Upper lobe of left lung (tissue), 6 donors: ENCODE data around the gene PPM1G. TPM values are rescaled to one million over a fixed set of nuclear protein-coding genes. Genes with fewer than 3 reads are reported as not detected.

ENCODE experiments used
- ATAC-seq, 2 donors: fragments of 200-7000 bp; cut with Tn5 transposase; one replicate each; pipeline ENCODE4 v1.9.1; 2022; ENCODE audit warnings: mild to moderate bottlenecking in 2 of 2, moderate library complexity in 2 of 2; ENCODE audit not compliant: low FRiP score in 2 of 2
- DNase-seq, 2 donors: peaks; one replicate each; pipeline ENCODE4 v3.0.0-alpha.2; 2019 to 2020
- H3K27ac ChIP-seq, 4 donors: fragments of 200-600 bp; sonication (generic); one replicate each; pipeline ENCODE4 v1.5.1; 2016 to 2019
- H3K27me3 ChIP-seq, 4 donors: fragments of 200-600 bp; sonication (generic); one replicate each; pipeline ENCODE4 v1.5.1; 2017 to 2019
- H3K36me3 ChIP-seq, 4 donors: fragments of 200-600 bp; sonication (generic); one replicate each; pipeline ENCODE4 v1.5.1; 2016 to 2019
- H3K4me1 ChIP-seq, 4 donors: fragments of 200-600 bp; sonication (generic); one replicate each; pipeline ENCODE4 v1.5.1; 2018 to 2019
- H3K4me3 ChIP-seq, 4 donors: fragments of 200-600 bp; sonication (generic); one replicate each; pipeline ENCODE4 v1.5.1; 2017 to 2019; ENCODE audit warnings: mild to moderate bottlenecking in 2 of 4, moderate library complexity in 1 of 4
- H3K9me3 ChIP-seq, 4 donors: fragments of 200-600 bp; sonication (generic); one replicate each; pipeline ENCODE4 v1.5.1; 2018 to 2019
- CTCF ChIP-seq, 6 experiments: fragments of 450-650 bp in 4 of 6; fragments of 200-600 bp in 2 of 6; sonication (generic) in 2 of 6; IDR thresholded peaks; one replicate each; pipeline ENCODE4 v1.5.1; 2016 to 2019; ENCODE audit warnings: antibody characterized with exemption in 6 of 6
- EP300 ChIP-seq, 4 donors: sonication (generic); formaldehyde crosslinking; IDR thresholded peaks; one replicate each; pipeline ENCODE4 v1.5.1; 2017; ENCODE audit warnings: antibody characterized with exemption in 4 of 4, control low read depth in 2 of 4
- POLR2A ChIP-seq, 4 donors: fragments of 450-650 bp; IDR thresholded peaks; one replicate each; pipeline ENCODE4 v1.5.1; 2016 to 2017; ENCODE audit warnings: antibody characterized with exemption in 4 of 4, mild to moderate bottlenecking in 2 of 4
- POLR2AphosphoS5 ChIP-seq, 2 donors: sonication (generic); formaldehyde crosslinking; IDR thresholded peaks; one replicate each; pipeline ENCODE4 v1.5.1; 2017; ENCODE audit warnings: antibody characterized with exemption in 2 of 2
- WGBS, 2 donors: methylation state at CpG; one replicate each; pipeline ENCODE4 v1.1.5; 2017 to 2018; 5-methylcytosine and 5-hydroxymethylcytosine counted together
- total RNA-seq, 6 donors: library from RNA; depleted of rRNA in 4 of 6; stranded (reverse); fragments of >200 nt in 4 of 6; gene quantifications; one replicate each; pipeline versions ENCODE4 v1.1.0 to v1.2.1, GENCODE V29; 2016 to 2021
- donor health status: DM: no; HTN: no; CAD: no; lungs with moderate emphysema.
- donor health status: DM: no; HTN: yes; CAD: no; lungs with severe emphysema.

PPM1G gene
- total RNA-seq, 6 donors from 2014 or later, result 39.8 to 60.6 (median 55.3) TPM

GRCh38 chr2:27363933-27364332, 45.5 kb downstream of the PPM1G start:
- peaks cover 4 to 12% (median 5%) of the 10 kb centered on the region in 4 donors for H3K4me1 ChIP-seq
- no peaks in the 10 kb centered on the region for H3K27me3 ChIP-seq
- DNase-seq (no peak), ATAC-seq (no peak)
- H3K9me3 ChIP-seq, result no peaks in the 10 kb centered on the region
- H3K4me3 ChIP-seq, result no peak overlapping the region
- TF ChIP-seq CTCF (IDR thresholded peaks at IDR 0.05), result no peak
- no peak for TF ChIP-seq POLR2AphosphoS5 (IDR thresholded peaks at IDR 0.05)
- TF ChIP-seq POLR2A (IDR thresholded peaks at IDR 0.05), result no peak
- TF ChIP-seq EP300 (IDR thresholded peaks at IDR 0.05), result no peak
- H3K36me3 ChIP-seq, result peaks cover 32 to 61% (median 53%) of the 10 kb centered on the region in 4 donors
- H3K27ac ChIP-seq, result no peak overlapping the region
- 79 to 83% methylated on average over 2 of the region's 2 CpGs for whole genome bisulfite sequencing, 2 donors

DNA sequence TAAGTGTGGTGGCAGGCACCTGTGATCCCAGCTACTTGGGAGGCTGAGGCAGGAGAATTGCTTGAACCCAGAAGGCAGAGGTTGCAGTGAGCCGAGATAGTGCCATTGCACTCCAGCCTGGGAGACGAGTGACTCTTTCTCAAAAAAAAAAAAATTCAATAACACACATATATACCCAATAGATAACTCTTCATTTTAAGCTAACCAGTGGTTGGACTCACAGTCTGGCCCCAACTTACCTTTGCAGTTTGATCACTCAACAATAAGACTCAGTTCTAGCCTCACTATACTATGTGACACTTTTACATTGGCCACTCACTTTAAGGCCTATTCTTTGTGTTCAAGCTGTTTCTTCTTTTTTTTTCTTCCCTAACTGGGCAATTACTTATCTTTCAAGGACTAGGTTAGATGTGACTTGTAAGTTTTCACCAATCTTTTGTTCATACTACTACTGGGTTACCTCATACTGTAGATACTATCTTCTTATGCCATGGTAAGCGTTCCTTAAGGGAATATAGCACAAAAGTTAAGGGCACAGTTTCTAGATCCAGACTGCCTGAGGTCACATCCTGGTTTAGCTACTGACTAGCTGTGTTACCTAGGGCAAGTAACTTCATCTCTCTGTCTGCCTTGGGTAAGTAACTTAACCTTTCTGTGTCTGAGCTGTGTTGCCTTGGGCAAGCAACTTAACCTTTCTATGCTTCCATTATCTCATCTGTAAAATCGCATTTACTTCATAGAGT, 46.5 kb downstream of the PPM1G start:
- peaks cover 5 to 7% (median 6%) of the 10 kb centered on the region in 4 donors for H3K4me1 ChIP-seq

GRCh38 chr2:27356382-27357181, 52.8 kb downstream of the PPM1G start, which contains the start of gene GTF3C2:
TSS of gene GTF3C2 (minus strand) at chr2:27356764. CDS start at chr2:27343554, 13,210 bp downstream.
- DNase-seq (peak; percentile 93 to 97), ATAC-seq (peak; percentile 97 to 99)
- H3K27ac ChIP-seq, result peak within 1 kb of the TSS; percentile 89 to 94 (median 92)
- 0 to 2% methylated on average over 13 to 59 of the region's 67 CpGs for WGBS, 2 donors
- H3K9me3 ChIP-seq, result no peaks in the 10 kb centered on the region
- peak; percentile 52 to 81 for TF ChIP-seq POLR2AphosphoS5 (IDR thresholded peaks at IDR 0.05)
- TF ChIP-seq CTCF (IDR thresholded peaks at IDR 0.05), result peak in 4 of 6 experiments; percentile 30 to 55 (median 34)
- no peak for TF ChIP-seq EP300 (IDR thresholded peaks at IDR 0.05)
- TF ChIP-seq POLR2A (IDR thresholded peaks at IDR 0.05), result peak in 2 of 4 donors; percentile 44 to 72
- no peaks in the 10 kb centered on the region for H3K36me3 ChIP-seq
- H3K4me1 ChIP-seq, result peaks cover 32 to 45% (median 35%) of the 10 kb centered on the region in 4 donors
- H3K27me3 ChIP-seq, result no peaks in the 10 kb centered on the region
- peak within 1 kb of the TSS; percentile 72 to 97 (median 94) for H3K4me3 ChIP-seq

More for the DNA sequence above, 46.5 kb downstream of the PPM1G start:
- TF ChIP-seq POLR2A (IDR thresholded peaks at IDR 0.05) (no peak), EP300 (IDR thresholded peaks at IDR 0.05) (no peak), POLR2AphosphoS5 (IDR thresholded peaks at IDR 0.05) (no peak), CTCF (IDR thresholded peaks at IDR 0.05) (no peak)
- Histone ChIP-seq H3K27me3 (no peaks in the 10 kb centered on the region), H3K4me3 (no peak overlapping the region), H3K36me3 (peaks cover 32 to 51% (median 46%) of the 10 kb centered on the region in 4 donors), H3K27ac (no peak overlapping the region), H3K9me3 (no peaks in the 10 kb centered on the region)
- 95 to 96% methylated on average over 4 of the region's 4 CpGs for WGBS, 2 donors
- ATAC-seq, result no peak
- no peak for DNase-seq

- H3K9me3 ChIP-seq, result no peaks in the 10 kb centered on the region
- peak overlapping the region; percentile 72 to 97 (median 94) for H3K4me3 ChIP-seq
- WGBS, 2 donors, result 0 to 1% methylated on average over 11 to 12 of the region's 12 CpGs
- no peaks in the 10 kb centered on the region for H3K27me3 ChIP-seq
- peak overlapping the region; percentile 89 to 94 (median 92) for H3K27ac ChIP-seq
- peaks cover 32 to 45% (median 35%) of the 10 kb centered on the region in 4 donors for H3K4me1 ChIP-seq
- peak; percentile 76 to 84 for DNase-seq
- TF ChIP-seq CTCF (IDR thresholded peaks at IDR 0.05) (no peak), EP300 (IDR thresholded peaks at IDR 0.05) (no peak), POLR2A (IDR thresholded peaks at IDR 0.05) (no peak), POLR2AphosphoS5 (IDR thresholded peaks at IDR 0.05) (no peak)
- ATAC-seq, result peak; percentile 56 to 57
- H3K36me3 ChIP-seq, result no peaks in the 10 kb centered on the region
Observed at GRCh38 chr2:27356056-27356381, 53.4 kb downstream of the PPM1G start.
